Germinal center (tissue), 1 donor: ENCODE measurements around the gene CYFIP1.

Source experiments
- DNase-seq: peaks from one replicate; pipeline ENCODE4 v3.0.0; 2012; ENCODE audit warnings: mixed read lengths, low spot score

The CYFIP1 gene

GRCh38 chr15:22949074-22949547 is 31.1 kb downstream of the CYFIP1 start:
- no peak for DNase-seq

DNA sequence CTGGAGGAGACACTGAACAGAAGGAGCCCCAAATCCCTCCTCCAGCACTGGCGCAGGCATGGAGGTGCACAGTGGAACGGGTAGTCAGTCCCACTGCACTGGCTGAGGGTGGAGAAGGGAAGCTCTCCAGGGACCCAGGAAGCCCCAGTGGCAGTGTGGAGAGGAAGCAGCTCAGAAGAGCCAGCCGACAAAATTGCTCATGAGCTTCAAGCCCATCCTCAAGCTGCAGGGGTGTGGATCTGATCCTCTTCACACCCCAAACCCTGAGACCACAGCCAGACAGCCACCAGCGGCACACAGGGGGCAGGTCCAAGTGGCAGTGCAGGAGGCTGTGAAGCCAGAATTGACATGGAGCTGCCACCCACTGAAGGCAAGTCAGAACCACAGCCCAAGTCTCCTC is 32.1 kb downstream of the CYFIP1 start:
- DNase-seq = no peak

DNA sequence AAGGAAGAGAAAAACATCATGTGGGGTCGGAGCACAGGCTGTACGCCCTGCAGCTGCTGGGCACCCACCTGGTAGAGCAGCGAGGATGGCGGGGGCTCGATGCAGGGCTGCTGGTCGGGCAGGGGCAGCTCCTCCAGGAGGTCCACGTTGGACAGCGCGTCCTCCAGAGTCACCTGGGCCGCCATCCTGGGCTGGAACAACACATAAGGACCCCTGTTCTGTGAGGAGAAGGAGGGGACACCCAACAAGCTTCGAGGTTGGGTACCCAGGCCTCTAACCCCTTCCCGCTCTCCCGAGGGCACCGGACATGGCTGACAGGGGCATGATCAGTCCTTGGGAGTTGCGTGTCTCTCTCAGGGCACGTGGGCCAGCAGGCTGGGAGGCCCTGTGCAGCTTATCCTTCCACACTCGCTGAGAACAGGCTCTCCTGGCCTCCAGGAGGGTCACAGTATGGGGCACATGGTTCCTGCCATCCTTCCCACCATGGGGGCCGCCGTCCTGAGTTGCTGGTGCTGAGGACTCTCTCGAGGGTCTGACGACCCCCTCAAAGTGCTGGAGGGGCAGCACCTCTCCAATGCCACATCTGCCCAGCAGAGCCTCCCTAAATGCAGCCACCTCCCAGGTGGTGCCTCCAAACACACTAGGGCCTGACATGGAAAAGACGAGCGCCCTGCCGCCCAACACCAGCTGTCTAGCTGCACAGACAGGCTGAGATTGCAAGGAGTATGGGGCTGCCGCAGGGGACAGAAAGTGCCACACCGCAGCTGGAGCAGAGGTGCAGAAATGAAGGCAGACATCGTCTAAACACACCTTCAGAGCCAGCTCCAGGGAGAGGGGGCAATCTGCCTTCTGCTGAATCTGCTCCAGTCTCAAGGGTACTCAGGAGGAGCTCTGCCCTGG is 32.8 kb downstream of the CYFIP1 start:
- no peak for DNase-seq

DNA sequence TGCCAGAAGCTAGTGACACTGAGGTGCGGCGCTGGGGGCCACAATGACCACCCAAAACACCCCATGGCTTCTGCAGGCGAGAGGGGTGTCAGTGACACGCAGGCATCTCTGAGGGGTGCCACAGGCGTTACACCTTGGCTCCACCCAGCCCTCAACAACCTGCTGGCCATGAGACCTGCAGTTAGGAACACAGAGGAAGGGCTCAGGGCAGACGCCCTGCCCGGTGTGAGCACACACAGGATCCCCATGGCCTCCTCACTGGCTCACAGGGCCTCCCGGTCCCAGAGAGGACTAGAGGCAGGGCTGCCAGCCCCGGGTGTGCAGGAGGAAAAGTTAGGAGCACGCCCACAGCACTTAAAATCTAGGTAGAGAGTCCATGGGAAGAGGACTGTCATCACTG is 35.1 kb downstream of the CYFIP1 start:
- DNase-seq = no peak

GRCh38 chr15:22944651-22945050 is 35.5 kb downstream of the CYFIP1 start:
- no peak for DNase-seq

DNA sequence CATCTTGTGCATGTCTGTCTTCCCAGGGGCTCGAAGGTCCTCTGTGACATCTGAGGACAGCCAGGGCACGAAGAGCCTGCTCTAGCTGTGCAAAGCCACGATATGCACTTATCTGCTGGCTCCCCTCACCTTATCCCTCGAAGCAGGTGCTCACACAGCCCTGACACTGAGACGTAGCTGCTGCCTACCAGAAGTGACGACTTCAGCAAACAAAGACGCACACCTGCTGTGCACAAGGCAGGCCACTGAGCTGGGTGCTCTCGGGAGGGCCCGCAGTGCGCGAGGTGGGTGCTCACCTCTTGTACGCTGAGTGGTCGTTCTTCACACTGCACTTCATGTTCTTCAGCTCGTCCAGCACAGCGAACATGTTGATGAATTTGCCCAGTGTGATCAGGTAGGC is 37.3 kb downstream of the CYFIP1 start:
- DNase-seq = no peak

GRCh38 chr15:22942306-22942855 is 37.8 kb downstream of the CYFIP1 start:
- DNase-seq = no peak

GRCh38 chr15:22941179-22941578 is 39.0 kb downstream of the CYFIP1 start:
- DNase-seq = no peak

- DNase-seq = no peak
These were observed 40.5 kb downstream of the CYFIP1 start for GRCh38 chr15:22939652-22940061.

DNA sequence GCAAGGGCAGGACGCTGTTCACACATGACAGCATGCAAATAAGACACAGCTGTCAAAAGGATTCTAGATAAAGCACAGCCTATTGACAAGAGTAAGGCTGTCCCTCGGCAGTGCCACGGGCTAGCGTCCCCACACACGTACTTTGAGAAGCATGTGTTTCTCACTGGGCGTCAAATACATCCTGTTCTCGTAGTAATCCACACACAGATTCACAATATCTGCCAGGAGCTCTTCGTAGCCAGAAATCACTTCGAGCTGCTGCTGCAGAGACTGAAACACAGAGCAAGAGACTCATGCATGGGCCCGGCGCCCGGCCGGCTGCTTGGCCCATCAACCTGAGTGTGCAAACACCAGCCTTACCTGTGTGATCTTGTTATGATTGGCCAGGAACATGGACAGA is 41.1 kb downstream of the CYFIP1 start:
- DNase-seq = no peak

- DNase-seq = peak; percentile 56
These were observed 43.3 kb downstream of the CYFIP1 start for GRCh38 chr15:22936577-22937472.

DNA sequence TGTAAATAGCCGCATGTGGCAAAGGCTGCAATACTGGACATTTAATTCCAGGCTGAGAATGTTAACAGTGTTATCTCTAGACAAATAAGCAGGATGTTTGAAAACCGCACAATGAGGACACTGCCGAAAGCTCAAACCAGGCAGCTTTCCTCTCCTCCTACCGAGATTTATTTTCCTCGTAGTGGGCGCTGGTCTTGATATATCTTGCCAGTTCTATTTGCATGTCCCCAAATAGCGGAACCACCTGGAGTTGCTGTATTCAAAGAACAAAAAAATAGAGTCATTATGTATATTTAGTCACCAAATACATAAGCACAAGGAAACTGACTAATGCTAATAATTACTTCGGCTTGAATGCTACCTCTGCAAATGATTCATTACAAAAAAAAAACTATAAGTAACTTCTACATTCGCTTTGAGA is 46.5 kb downstream of the CYFIP1 start:
- DNase-seq = peak; percentile 60

- no peak for DNase-seq
These were observed 48.2 kb downstream of the CYFIP1 start for GRCh38 chr15:22931784-22932536.

DNA sequence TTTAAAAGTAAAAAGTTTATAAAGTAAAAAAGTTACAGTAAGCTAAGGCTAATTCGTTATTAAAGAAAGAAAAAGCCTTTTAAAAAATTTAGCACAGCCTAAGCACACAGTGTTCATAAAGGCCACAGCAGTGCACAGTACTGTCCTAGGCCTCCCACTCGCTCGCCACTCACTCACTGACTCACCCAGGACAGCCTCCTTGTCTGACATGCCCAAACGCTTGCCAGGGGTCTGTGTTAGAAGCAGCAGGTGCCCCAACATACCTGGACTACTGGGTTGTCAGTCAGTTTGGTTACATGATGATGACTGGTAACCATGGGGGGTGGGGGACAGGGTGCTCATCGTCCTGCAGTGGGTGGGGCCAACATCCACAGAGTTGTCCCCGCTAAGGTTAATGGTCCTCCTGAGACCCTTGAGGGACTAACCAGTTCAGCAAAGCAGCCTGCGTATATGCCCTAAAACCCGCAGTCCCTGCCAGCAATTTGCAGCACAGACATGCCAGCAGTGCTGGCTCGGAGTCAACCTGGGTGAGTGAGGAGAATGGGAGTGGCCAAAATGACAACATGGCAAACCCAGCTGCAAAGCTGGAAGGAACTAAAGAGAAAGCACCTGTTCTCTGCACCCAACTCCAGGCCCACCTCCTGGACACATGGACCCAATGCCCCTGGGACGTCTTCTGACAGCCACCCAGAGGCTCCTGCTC is 49.2 kb downstream of the CYFIP1 start:
- DNase-seq = no peak

- DNase-seq = no peak
These were observed 52.4 kb downstream of the CYFIP1 start for GRCh38 chr15:22927761-22928160.

DNA sequence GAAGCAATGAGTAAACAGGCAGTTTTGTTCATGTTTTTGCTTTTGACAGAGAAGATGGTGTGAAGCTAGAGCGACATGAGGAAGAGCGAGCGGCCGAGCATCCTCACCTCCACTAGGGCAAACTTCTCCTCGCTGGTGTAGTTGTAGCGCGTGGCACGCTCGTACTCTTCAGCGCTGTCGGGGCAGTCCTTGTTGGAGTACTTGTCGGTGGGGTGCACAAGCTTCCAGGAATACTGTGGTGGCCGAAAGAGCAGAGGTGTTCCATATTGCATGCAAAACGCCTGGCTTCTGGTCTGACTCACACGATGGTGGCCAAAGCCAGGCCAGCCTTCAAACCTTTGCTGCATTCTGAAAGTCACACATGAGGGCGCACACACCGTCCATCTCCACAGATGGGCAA is 54.3 kb downstream of the CYFIP1 start:
- DNase-seq = no peak

- DNase-seq = no peak
These were observed 58.2 kb downstream of the CYFIP1 start for GRCh38 chr15:22922003-22922402.

- DNase-seq = no peak
These were observed 61.0 kb downstream of the CYFIP1 start for GRCh38 chr15:22919171-22919570.

GRCh38 chr15:22918596-22919140 is 61.5 kb downstream of the CYFIP1 start:
- no peak for DNase-seq

DNA sequence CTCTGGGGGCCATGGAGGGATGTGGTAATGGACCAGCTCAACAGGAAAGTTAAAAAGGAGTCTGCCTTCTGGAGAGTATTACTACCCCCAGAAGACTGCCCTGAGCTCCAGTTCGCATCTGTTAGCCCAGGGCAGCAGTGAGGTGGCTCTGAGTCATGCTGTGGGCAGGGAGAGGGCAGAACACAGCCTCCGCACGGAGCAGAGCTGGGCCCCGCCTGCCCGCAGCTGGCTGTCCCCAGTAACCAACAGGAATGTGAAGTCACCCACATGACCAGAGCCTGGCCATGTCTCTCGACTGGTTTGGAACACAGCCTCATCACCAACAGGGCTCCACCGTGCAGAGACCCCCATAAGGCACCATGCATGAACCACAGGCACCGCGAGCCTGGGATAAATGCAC is 62.1 kb downstream of the CYFIP1 start:
- DNase-seq = no peak

GRCh38 chr15:22917556-22917955 is 62.6 kb downstream of the CYFIP1 start:
- DNase-seq = no peak
